Measurements from ENCODE around the gene CPT1B. TPM values are rescaled to one million over a fixed set of nuclear protein-coding genes. Genes with fewer than 3 reads are reported as not detected.

CPT1B gene
- total RNA-seq, 2 experiments from 2014 or later, result 101 to 138 TPM

DNA sequence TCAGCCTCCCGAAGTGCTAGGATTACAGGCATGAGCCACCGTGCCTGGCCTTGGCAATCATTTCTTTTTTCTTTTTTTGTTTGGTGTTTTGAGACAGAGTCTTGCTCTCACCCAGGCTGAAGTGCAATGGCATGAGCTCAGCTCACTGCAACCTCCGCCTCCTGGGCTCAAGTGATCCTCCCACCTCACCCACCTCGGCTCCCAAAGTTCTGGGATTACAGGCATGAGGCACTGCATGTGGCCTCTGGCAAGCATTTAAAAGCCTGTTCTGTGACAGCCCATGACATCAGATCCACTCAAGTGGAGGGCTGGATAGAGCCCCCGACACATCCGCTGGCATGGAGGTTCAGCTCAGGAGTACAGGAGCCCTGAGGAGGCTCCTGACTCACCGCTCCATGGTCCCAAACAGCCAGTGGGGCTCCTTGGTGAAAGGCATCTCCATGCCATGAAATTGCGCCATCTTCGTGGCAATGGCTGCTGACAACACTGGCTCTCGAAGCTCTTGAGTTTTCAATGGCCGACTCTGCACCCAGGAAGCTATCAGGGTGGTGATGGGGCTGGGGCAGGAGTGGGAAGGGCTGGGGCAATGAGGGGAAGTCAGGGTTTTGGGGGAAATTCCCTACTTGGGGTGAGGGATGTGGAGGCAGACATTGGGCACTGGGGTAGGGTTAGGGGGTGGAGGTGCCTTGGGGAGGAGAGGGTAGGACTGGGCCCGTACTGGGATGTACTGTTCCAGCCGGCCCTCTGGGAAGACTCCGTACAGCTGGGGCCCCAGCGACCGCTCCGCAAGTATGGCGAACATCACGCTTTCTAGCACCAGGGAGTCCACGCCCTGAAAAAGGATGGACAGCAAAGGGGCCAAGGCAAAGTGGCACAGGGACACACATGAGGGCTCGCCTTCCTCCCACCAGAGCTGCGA is 3.1 kb upstream of the CPT1B start:
- Histone ChIP-seq H3K36me3 (ENCODE audit: insufficient read depth, low read length) (peaks cover 52% of the 10 kb centered on the region), H3K27ac (ENCODE audit: low read depth, low read length, poor library complexity, severe bottlenecking) (peak overlapping the region; percentile 80), H4K20me1 (ENCODE audit: insufficient read depth, low read length) (0 out of 2 replicates have a peak, but pooled peaks cover 7% of the 10 kb centered on the region), H3K9me3 (ENCODE audit: low read length) (no peaks in the 10 kb centered on the region), H3K4me1 (ENCODE audit: insufficient read depth, low read length, poor library complexity, severe bottlenecking) (peaks cover 15% of the 10 kb centered on the region), H2AFZ (ENCODE audit: low read length) (no peak overlapping the region), H3K4me3 (ENCODE audit: low read depth, low read length, poor library complexity, severe bottlenecking) (peak overlapping the region; percentile 95), H3K9me2 (ENCODE audit: insufficient read depth, low read length) (no peaks in the 10 kb centered on the region), H3K4me2 (ENCODE audit: low read length) (peak overlapping the region; percentile 94), H3K79me2 (ENCODE audit: insufficient read depth, low read depth, low read length) (peaks cover 20% of the 10 kb centered on the region)
- POLR2A ChIA-PET, result interaction anchor here (1.2 kb wide), 2 partner anchors 41 to 264 kb away, joined by 3 to 5 read pairs; no protein-coding TSS in a partner anchor
- no peak for DNase-seq (ENCODE audit: low spot score)
- CTCF ChIA-PET (ENCODE audit: unreplicated experiment), result no interaction called here
- intact Hi-C loops (cut with micrococcal nuclease; ENCODE audit: unreplicated experiment), result loop anchor here (5.0 kb wide), 1 partner anchor 329 kb away; the partner anchor contains the start of gene HDAC10
- TSS peak; percentile 73 for BruUV-seq (replicated peaks)
- no peak for TF ChIP-seq EZH2phosphoT487 (IDR thresholded peaks at IDR 0.05; ENCODE audit: borderline replicate concordance, low read depth, low read length)
- TF ChIP-seq, protein P1, sequence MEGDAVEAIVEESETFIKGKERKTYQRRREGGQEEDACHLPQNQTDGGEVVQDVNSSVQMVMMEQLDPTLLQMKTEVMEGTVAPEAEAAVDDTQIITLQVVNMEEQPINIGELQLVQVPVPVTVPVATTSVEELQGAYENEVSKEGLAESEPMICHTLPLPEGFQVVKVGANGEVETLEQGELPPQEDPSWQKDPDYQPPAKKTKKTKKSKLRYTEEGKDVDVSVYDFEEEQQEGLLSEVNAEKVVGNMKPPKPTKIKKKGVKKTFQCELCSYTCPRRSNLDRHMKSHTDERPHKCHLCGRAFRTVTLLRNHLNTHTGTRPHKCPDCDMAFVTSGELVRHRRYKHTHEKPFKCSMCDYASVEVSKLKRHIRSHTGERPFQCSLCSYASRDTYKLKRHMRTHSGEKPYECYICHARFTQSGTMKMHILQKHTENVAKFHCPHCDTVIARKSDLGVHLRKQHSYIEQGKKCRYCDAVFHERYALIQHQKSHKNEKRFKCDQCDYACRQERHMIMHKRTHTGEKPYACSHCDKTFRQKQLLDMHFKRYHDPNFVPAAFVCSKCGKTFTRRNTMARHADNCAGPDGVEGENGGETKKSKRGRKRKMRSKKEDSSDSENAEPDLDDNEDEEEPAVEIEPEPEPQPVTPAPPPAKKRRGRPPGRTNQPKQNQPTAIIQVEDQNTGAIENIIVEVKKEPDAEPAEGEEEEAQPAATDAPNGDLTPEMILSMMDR (conservative IDR thresholded peaks at IDR 0.05; ENCODE audit: low read length), result no peak

DNA sequence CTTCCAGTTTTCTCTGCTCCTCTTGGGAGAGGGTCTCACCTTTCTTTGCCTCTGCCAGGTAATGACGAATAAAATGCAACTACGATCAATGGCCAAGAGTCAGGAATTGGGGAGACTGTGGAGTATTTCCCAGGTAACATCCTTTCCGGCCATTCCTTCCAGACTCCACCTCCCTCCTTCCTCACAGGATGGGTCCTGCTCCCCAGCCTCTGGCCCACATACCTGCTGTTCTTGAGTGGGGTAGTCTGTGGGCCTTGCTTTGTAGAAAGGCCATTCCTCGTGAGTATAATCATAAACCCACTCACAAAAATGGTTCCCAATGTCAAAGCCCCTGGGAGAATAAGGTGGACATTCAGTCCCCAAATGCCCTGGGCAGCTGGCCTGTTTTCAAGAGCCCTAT is 1.5 kb upstream of the CPT1B start:
- H3K4me3 ChIP-seq (ENCODE audit: low read depth, low read length, poor library complexity, severe bottlenecking), result no peak overlapping the region
- intact Hi-C loops (cut with micrococcal nuclease; ENCODE audit: unreplicated experiment), result loop anchor here (5.0 kb wide), 1 partner anchor 327 kb away; the partner anchor contains the start of gene HDAC10
- H3K36me3 ChIP-seq (ENCODE audit: insufficient read depth, low read length), result peaks cover 65% of the 10 kb centered on the region
- no peak overlapping the region for H3K4me2 ChIP-seq (ENCODE audit: low read length)
- H4K20me1 ChIP-seq (ENCODE audit: insufficient read depth, low read length), result 0 out of 2 replicates have a peak, but pooled peaks cover 7% of the 10 kb centered on the region
- BruUV-seq (replicated peaks), result no TSS peak
- H3K4me1 ChIP-seq (ENCODE audit: insufficient read depth, low read length, poor library complexity, severe bottlenecking), result peaks cover 15% of the 10 kb centered on the region
- DNase-seq (ENCODE audit: low spot score), result no peak
- H3K79me2 ChIP-seq (ENCODE audit: insufficient read depth, low read depth, low read length), result peaks cover 20% of the 10 kb centered on the region
- H3K9me3 ChIP-seq (ENCODE audit: low read length), result no peaks in the 10 kb centered on the region
- H3K9me2 ChIP-seq (ENCODE audit: insufficient read depth, low read length), result no peaks in the 10 kb centered on the region
- ChIA-PET CTCF (ENCODE audit: unreplicated experiment) (no interaction called here), POLR2A (no interaction called here)
- no peak overlapping the region for H3K27ac ChIP-seq (ENCODE audit: low read depth, low read length, poor library complexity, severe bottlenecking)
- no peak overlapping the region for H2AFZ ChIP-seq (ENCODE audit: low read length)
- TF ChIP-seq, protein P1 (conservative IDR thresholded peaks at IDR 0.05; ENCODE audit: low read length), result no peak
- TF ChIP-seq EZH2phosphoT487 (IDR thresholded peaks at IDR 0.05; ENCODE audit: borderline replicate concordance, low read depth, low read length), result no peak

Data from OCI-LY7 (cell line).